ENCODE results near the gene LRRC8D.

The LRRC8D gene

GRCh38 chr1:89815611-89816010, 5.2 kb upstream of the LRRC8D start:
- H3K4me2 ChIP-seq (ENCODE audit: low read depth, low read length, poor library complexity, severe bottlenecking): no peak overlapping the region
- no peak overlapping the region for H3K4me3 ChIP-seq (ENCODE audit: insufficient read depth, low read length, poor library complexity, severe bottlenecking)
- no peak overlapping the region for H2AFZ ChIP-seq (ENCODE audit: low read depth, low read length, severe bottlenecking)
- no peak overlapping the region for H3K9ac ChIP-seq (ENCODE audit: low read length)
- H3F3A ChIP-seq (ENCODE audit: insufficient read depth): no peaks in the 10 kb centered on the region
- H3K27ac ChIP-seq (ENCODE audit: low read depth, low read length): no peak overlapping the region
- H3K9me3 ChIP-seq (ENCODE audit: insufficient read depth, low read length): no peaks in the 10 kb centered on the region
- no peaks in the 10 kb centered on the region for H4K20me1 ChIP-seq (ENCODE audit: low read depth, low read length)
- no peaks in the 10 kb centered on the region for H3K36me3 ChIP-seq (ENCODE audit: low read length)
- peaks cover 6% of the 10 kb centered on the region; the same call in 1 of the 2 replicates for H3K79me2 ChIP-seq (ENCODE audit: insufficient read depth, low read length)
- TF ChIP-seq EZH2phosphoT487 (conservative IDR thresholded peaks at IDR 0.05; ENCODE audit: low read length) (no peak), CTCF (IDR thresholded peaks at IDR 0.05; ENCODE audit: insufficient read depth, low read length, poor library complexity, severe bottlenecking) (no peak)
- H3K27me3 ChIP-seq (ENCODE audit: low read length): no peaks in the 10 kb centered on the region
- H3K9me2 ChIP-seq (replicated peaks; ENCODE audit: insufficient read depth, low read length): no peaks in the 10 kb centered on the region

GRCh38 chr1:89816366-89816765, 4.5 kb upstream of the LRRC8D start:
- H3K36me3 ChIP-seq (ENCODE audit: low read length): no peaks in the 10 kb centered on the region
- H3K9ac ChIP-seq (ENCODE audit: low read length): no peak overlapping the region
- H3K4me3 ChIP-seq (ENCODE audit: insufficient read depth, low read length, poor library complexity, severe bottlenecking): no peak overlapping the region
- no peaks in the 10 kb centered on the region for H3F3A ChIP-seq (ENCODE audit: insufficient read depth)
- no peak overlapping the region for H2AFZ ChIP-seq (ENCODE audit: low read depth, low read length, severe bottlenecking)
- no peaks in the 10 kb centered on the region for H3K9me2 ChIP-seq (replicated peaks; ENCODE audit: insufficient read depth, low read length)
- peaks cover 6% of the 10 kb centered on the region; the same call in 1 of the 2 replicates for H3K79me2 ChIP-seq (ENCODE audit: insufficient read depth, low read length)
- no peaks in the 10 kb centered on the region for H3K27me3 ChIP-seq (ENCODE audit: low read length)
- no peaks in the 10 kb centered on the region for H3K9me3 ChIP-seq (ENCODE audit: insufficient read depth, low read length)
- H3K27ac ChIP-seq (ENCODE audit: low read depth, low read length): no peak overlapping the region
- no peak overlapping the region for H3K4me2 ChIP-seq (ENCODE audit: low read depth, low read length, poor library complexity, severe bottlenecking)
- TF ChIP-seq CTCF (IDR thresholded peaks at IDR 0.05; ENCODE audit: insufficient read depth, low read length, poor library complexity, severe bottlenecking) (no peak), EZH2phosphoT487 (conservative IDR thresholded peaks at IDR 0.05; ENCODE audit: low read length) (no peak)
- H4K20me1 ChIP-seq (ENCODE audit: low read depth, low read length): no peaks in the 10 kb centered on the region

- Histone ChIP-seq H3K4me3 (ENCODE audit: insufficient read depth, low read length, poor library complexity, severe bottlenecking) (peak overlapping the region; percentile 83), H3F3A (ENCODE audit: insufficient read depth) (no peaks in the 10 kb centered on the region), H3K27me3 (ENCODE audit: low read length) (no peaks in the 10 kb centered on the region), H3K27ac (ENCODE audit: low read depth, low read length) (peak overlapping the region; percentile 84), H3K9me2 (replicated peaks; ENCODE audit: insufficient read depth, low read length) (no peaks in the 10 kb centered on the region), H4K20me1 (ENCODE audit: low read depth, low read length) (no peaks in the 10 kb centered on the region), H2AFZ (ENCODE audit: low read depth, low read length, severe bottlenecking) (peak overlapping the region; percentile 61), H3K4me2 (ENCODE audit: low read depth, low read length, poor library complexity, severe bottlenecking) (peak overlapping the region; percentile 77), H3K36me3 (ENCODE audit: low read length) (peaks cover 1% of the 10 kb centered on the region; the same call in 1 of the 2 replicates), H3K9ac (ENCODE audit: low read length) (peak overlapping the region; percentile 76), H3K79me2 (ENCODE audit: insufficient read depth, low read length) (peaks cover 20% of the 10 kb centered on the region), H3K9me3 (ENCODE audit: insufficient read depth, low read length) (no peaks in the 10 kb centered on the region)
- no peak for TF ChIP-seq EZH2phosphoT487 (conservative IDR thresholded peaks at IDR 0.05; ENCODE audit: low read length)
- no peak for TF ChIP-seq CTCF (IDR thresholded peaks at IDR 0.05; ENCODE audit: insufficient read depth, low read length, poor library complexity, severe bottlenecking)
Measured at GRCh38 chr1:89821322-89822108, 683 bp downstream of the LRRC8D start.

Data from SU-DHL-6 (cell line).